ENCODE results near the gene GDPD4. TPM values are rescaled to one million over a fixed set of nuclear protein-coding genes. Genes with fewer than 3 reads are reported as not detected.

Gene GDPD4
- polyA plus RNA-seq, 2 of the 4 experiments (the other 2 are of a cell fraction): not detected

DNA sequence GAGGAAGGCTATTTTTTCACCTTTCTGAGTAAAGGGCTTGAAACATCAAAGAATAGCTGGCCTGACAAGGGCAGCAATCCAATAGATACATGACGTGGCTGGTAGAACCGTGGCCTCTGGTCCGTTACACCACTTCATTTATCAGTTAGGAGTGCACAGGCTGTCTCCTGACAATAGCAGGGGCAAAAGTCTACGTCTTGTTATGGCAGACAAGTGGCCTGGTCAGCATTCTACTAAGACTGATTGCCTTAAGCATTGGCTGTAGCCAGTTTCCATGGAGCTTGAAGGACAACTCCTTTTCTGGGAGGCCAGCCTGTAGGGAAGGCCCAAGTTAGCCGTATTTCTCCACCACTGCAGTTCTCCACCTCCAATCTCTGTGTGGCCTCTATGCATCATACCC is 9.2 kb upstream of the GDPD4 start:
- no peak for ATAC-seq

DNA sequence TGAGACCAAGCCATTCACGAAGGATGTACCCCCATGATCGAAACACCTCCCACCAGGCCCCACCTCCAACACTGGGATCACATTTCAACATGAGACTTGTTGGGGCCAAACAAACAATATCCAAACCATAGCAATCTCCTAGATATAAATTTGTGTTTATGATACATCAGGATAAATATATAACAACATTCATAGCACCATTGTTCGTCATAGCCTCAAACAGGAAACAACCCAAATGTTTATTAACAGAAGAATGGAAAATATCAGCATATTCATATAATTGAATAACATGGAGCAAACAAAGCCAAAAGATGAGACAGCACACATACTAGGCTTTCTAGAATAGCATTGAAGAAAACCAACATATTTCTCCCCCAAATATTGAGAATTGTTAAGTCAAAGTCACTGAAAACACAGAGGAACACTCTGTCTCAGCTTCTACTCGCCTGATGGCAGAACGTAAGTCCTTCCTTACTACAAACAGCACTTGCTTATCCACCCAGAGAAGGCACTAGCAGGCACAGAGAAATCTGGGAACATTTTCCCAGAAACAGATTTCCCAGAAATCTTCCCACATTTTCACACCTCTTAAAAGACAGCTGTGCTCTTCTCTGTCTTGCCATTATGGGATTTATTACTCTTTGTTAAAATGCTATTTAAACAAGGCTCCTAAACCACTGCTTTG is 8.1 kb upstream of the GDPD4 start:
- Histone ChIP-seq H3K27ac (no peak overlapping the region), H3K4me1 (no peaks in the 10 kb centered on the region), H3K4me2 (no peak overlapping the region), H3K9me3 (no peaks in the 10 kb centered on the region), H3K4me3 (no peak overlapping the region)
- 73% methylated on average over 5 of the region's 5 CpGs for WGBS (ENCODE audit: missing lambda C conversion rate)
- TF ChIP-seq KDM1A (IDR thresholded peaks at IDR 0.05; ENCODE audit: low read depth): no peak
- TF ChIP-seq HOXB13 (CRISPR knock-in tag; IDR thresholded peaks at IDR 0.05; ENCODE audit: low read depth): no peak
- TF ChIP-seq, protein P1, sequence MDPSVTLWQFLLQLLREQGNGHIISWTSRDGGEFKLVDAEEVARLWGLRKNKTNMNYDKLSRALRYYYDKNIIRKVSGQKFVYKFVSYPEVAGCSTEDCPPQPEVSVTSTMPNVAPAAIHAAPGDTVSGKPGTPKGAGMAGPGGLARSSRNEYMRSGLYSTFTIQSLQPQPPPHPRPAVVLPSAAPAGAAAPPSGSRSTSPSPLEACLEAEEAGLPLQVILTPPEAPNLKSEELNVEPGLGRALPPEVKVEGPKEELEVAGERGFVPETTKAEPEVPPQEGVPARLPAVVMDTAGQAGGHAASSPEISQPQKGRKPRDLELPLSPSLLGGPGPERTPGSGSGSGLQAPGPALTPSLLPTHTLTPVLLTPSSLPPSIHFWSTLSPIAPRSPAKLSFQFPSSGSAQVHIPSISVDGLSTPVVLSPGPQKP (IDR thresholded peaks at IDR 0.05; ENCODE audit: low read depth, low read length): no peak
- no peak for TF ChIP-seq CBX2 (IDR thresholded peaks at IDR 0.05; ENCODE audit: borderline replicate concordance, low read depth)
- TF ChIP-seq EHMT2 (IDR thresholded peaks at IDR 0.05; ENCODE audit: low read depth): no peak
- TF ChIP-seq RARB (CRISPR knock-in tag; IDR thresholded peaks at IDR 0.05): no peak
- TF ChIP-seq, protein P2, sequence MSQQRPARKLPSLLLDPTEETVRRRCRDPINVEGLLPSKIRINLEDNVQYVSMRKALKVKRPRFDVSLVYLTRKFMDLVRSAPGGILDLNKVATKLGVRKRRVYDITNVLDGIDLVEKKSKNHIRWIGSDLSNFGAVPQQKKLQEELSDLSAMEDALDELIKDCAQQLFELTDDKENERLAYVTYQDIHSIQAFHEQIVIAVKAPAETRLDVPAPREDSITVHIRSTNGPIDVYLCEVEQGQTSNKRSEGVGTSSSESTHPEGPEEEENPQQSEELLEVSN (IDR thresholded peaks at IDR 0.05; ENCODE audit: borderline replicate concordance, low read depth): no peak
- ChIA-PET CTCF (no interaction called here), POLR2A (no interaction called here)
- ATAC-seq: no peak
- no peak for DNase-seq (ENCODE audit: low read depth in 1 of 2, low spot score in 1 of 2)
- no peak for FAIRE-seq

More for the DNA sequence above, 9.2 kb upstream of the GDPD4 start:
- ChIA-PET POLR2A (no interaction called here), CTCF (no interaction called here)
- TF ChIP-seq GATA3 (IDR thresholded peaks at IDR 0.05; ENCODE audit: borderline replicate concordance): no peak
- TF ChIP-seq FOXS1 (CRISPR knock-in tag; IDR thresholded peaks at IDR 0.05): no peak
- TF ChIP-seq FOSB (CRISPR knock-in tag; IDR thresholded peaks at IDR 0.05): no peak
- no peak for TF ChIP-seq HEYL (CRISPR knock-in tag; IDR thresholded peaks at IDR 0.05)
- FAIRE-seq (no peak), DNase-seq (ENCODE audit: low read depth in 1 of 2, low spot score in 1 of 2) (no peak)
- H3K4me3 ChIP-seq: no peak overlapping the region
- H3K27ac ChIP-seq: no peak overlapping the region
- 74% methylated on average over 5 of the region's 5 CpGs for WGBS (ENCODE audit: missing lambda C conversion rate)
- no peak overlapping the region for H3K4me2 ChIP-seq
- no peaks in the 10 kb centered on the region for H3K4me1 ChIP-seq
- no peaks in the 10 kb centered on the region for H3K9me3 ChIP-seq

DNA sequence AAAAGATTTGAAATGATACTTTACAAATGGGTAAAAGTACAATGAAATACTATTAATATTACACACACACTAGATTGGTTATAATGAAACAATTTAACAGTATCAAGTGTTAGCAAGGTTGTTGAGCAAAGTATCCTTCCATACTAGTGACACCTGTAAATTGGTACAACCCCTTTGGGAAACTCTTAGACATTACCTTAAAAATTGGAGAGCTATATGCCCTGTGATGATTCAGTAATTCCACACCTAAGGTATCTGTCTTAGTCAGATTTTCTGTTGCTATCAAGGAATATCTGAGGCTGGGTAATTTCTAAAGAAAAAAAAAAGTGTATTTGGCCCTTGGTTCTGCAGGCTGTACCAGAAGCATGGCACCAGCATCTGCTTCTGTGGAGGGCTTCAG is 7.4 kb upstream of the GDPD4 start:
- DNase-seq (ENCODE audit: low read depth in 1 of 2, low spot score in 1 of 2) (no peak), FAIRE-seq (no peak), ATAC-seq (no peak)
- H3K4me3 ChIP-seq: no peak overlapping the region
- no peaks in the 10 kb centered on the region for H3K9me3 ChIP-seq
- TF ChIP-seq, protein P3, sequence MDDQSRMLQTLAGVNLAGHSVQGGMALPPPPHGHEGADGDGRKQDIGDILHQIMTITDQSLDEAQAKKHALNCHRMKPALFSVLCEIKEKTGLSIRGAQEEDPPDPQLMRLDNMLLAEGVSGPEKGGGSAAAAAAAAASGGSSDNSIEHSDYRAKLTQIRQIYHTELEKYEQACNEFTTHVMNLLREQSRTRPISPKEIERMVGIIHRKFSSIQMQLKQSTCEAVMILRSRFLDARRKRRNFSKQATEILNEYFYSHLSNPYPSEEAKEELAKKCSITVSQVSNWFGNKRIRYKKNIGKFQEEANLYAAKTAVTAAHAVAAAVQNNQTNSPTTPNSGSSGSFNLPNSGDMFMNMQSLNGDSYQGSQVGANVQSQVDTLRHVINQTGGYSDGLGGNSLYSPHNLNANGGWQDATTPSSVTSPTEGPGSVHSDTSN (IDR thresholded peaks at IDR 0.05): no peak
- TF ChIP-seq EHMT2 (IDR thresholded peaks at IDR 0.05; ENCODE audit: low read depth): no peak
- TF ChIP-seq EHF (CRISPR knock-in tag; IDR thresholded peaks at IDR 0.05): no peak
- no peak for TF ChIP-seq HDAC2 (IDR thresholded peaks at IDR 0.05)
- no peak for TF ChIP-seq RCOR1 (IDR thresholded peaks at IDR 0.05; ENCODE audit: low read depth, low read length)
- no peak for TF ChIP-seq JUNB (IDR thresholded peaks at IDR 0.05)
- no peak for TF ChIP-seq ZC3H11A (IDR thresholded peaks at IDR 0.05)
- no peak for TF ChIP-seq NR3C1 (IDR thresholded peaks at IDR 0.05)
- no peak for TF ChIP-seq MAFK (IDR thresholded peaks at IDR 0.05; ENCODE audit: partially characterized antibody)
- no peak for TF ChIP-seq SREBF2 (IDR thresholded peaks at IDR 0.05)
- no peak for TF ChIP-seq RARB (CRISPR knock-in tag; IDR thresholded peaks at IDR 0.05)
- TF ChIP-seq CEBPB (IDR thresholded peaks at IDR 0.05): no peak
- TF ChIP-seq NFE2L2 (conservative IDR thresholded peaks at IDR 0.05; ENCODE audit: low read length): no peak
- TF ChIP-seq RFX5 (IDR thresholded peaks at IDR 0.05): no peak
- TF ChIP-seq FOXS1 (CRISPR knock-in tag; IDR thresholded peaks at IDR 0.05): no peak
- no peak for TF ChIP-seq FOSB (CRISPR knock-in tag; IDR thresholded peaks at IDR 0.05)
- no peak for TF ChIP-seq HEYL (CRISPR knock-in tag; IDR thresholded peaks at IDR 0.05)
- no peak overlapping the region for H3K27ac ChIP-seq
- CTCF ChIA-PET: interaction anchor here (1.4 kb wide), 1 partner anchor 22 kb away, joined by 4 read pairs; no protein-coding TSS in a partner anchor
- POLR2A ChIA-PET: no interaction called here
- H3K4me1 ChIP-seq: no peaks in the 10 kb centered on the region
- H3K4me2 ChIP-seq: no peak overlapping the region
